ENCODE results near the gene RSRC2.

- TF ChIP-seq POLR2A (IDR thresholded peaks at IDR 0.05), result no peak
- TF ChIP-seq CTCF (IDR thresholded peaks at IDR 0.05 in 4 of 5, conservative IDR thresholded peaks at IDR 0.05 in 1 of 5), result peak; percentile 72 to 93 (median 76)
These were observed 55.2 kb downstream of the RSRC2 start for GRCh38 chr12:122471324-122472226.
